Measurements from ENCODE around the gene CCDC69.

DNA sequence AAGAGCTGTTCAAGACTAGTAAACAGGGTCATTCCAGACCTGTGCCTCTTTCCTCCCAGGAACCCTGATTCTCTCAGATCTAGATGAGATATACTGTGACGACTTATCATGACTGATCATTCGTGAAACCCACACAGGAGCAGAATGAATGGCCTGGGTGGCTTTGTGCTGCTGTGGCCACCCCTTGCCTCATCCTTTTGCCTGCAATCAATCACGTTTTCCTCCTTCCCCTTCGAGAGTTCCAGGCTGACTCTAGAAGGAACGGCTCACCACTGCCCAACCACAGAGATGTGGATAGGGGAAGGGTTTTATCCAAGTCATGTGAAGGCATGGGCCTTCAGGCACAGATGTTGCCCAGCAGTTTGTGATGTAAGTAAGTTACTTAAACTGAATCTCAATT lies 72.1 kb downstream of the CCDC69 start:
- TF ChIP-seq POLR2A (IDR thresholded peaks at IDR 0.05), result no peak
- TF ChIP-seq, protein P1, sequence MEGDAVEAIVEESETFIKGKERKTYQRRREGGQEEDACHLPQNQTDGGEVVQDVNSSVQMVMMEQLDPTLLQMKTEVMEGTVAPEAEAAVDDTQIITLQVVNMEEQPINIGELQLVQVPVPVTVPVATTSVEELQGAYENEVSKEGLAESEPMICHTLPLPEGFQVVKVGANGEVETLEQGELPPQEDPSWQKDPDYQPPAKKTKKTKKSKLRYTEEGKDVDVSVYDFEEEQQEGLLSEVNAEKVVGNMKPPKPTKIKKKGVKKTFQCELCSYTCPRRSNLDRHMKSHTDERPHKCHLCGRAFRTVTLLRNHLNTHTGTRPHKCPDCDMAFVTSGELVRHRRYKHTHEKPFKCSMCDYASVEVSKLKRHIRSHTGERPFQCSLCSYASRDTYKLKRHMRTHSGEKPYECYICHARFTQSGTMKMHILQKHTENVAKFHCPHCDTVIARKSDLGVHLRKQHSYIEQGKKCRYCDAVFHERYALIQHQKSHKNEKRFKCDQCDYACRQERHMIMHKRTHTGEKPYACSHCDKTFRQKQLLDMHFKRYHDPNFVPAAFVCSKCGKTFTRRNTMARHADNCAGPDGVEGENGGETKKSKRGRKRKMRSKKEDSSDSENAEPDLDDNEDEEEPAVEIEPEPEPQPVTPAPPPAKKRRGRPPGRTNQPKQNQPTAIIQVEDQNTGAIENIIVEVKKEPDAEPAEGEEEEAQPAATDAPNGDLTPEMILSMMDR (IDR thresholded peaks at IDR 0.05), result no peak

All from thyroid gland (tissue), 4 donors.